Sciatic nerve (tissue), 2 donors: ENCODE measurements around the gene C3orf18. TPM values are rescaled to one million over a fixed set of nuclear protein-coding genes. Genes with fewer than 3 reads are reported as not detected.

ENCODE experiments used
- ATAC-seq: fragments of 200-7000 bp; cut with Tn5 transposase; one replicate; pipeline ENCODE4 v1.9.1; 2020; ENCODE audit warnings: mild to moderate bottlenecking, moderate library complexity
- DNase-seq: peaks from one replicate; pipeline ENCODE4 v3.0.0-alpha.2; 2020; ENCODE audit warnings: low spot score
- intact Hi-C: fragments of 100-400 bp; cut with DNase I; formaldehyde crosslinking; loops from one replicate; pipeline ENCODE4 v1.14.2; 2022
- total RNA-seq: library from RNA; stranded (reverse); fragmentation: NEBNext Ultra II Directional; extraction: Animal tissue kit (Norgen Biotek cat#: 25700); gene quantifications from one replicate; pipeline ENCODE4 v1.2.1, GENCODE V29; 2021
- donor health status: DM: no; HTN: no; CAD: no.
- donor health status: DM: no; HTN: no; CAD: no.

C3orf18 gene
- total RNA-seq, 1 donor from 2014 or later = 16.1 TPM

DNA sequence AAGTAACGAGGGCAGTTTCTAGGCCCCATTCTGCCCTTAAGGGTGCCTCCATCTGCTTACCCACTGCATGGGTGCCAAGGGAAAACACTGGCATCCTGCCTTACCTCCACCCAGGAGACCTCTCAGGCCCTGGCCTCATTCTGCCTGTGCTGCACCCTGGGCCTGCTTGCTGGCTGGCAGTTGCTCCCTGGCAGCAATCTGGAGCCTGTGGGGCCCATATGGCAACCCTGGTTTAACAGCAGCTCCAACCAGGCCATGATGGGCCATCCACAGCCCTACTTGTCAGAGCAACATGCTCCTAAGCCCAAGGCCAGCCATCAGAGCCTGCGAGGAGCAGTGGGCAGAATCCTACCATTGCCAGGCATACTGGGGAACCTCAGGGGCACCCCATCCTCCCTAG, 3.7 kb downstream of the C3orf18 start:
- intact Hi-C loops = no loop called here
- no peak for ATAC-seq
- no peak for DNase-seq

DNA sequence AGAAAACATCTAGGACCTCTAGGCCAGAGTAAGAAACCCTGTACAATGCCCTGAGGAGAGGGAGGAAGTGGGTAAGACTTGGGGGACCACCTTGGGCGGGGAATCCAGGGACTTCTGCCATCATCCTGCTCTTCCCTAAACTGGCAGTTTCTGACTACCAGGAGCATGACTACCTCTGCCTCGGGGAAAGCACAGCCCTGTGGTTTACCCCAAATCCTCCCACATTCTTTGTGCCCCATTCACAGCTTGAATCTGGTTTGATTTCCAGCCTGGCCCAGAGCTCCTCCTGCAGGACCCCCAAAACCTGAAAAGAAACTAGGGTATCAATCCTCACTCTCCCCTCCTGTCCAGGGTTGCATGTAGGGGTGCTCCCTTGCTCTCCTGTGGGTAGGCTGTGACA, 4.7 kb downstream of the C3orf18 start:
- DNase-seq (no peak), ATAC-seq (no peak)
- intact Hi-C loops = no loop called here

- no peak for ATAC-seq
- DNase-seq = no peak
- intact Hi-C loops = no loop called here
Observed at GRCh38 chr3:50559702-50560101, 7.8 kb downstream of the C3orf18 start.

GRCh38 chr3:50557915-50558314, 9.6 kb downstream of the C3orf18 start:
- no peak for ATAC-seq
- intact Hi-C loops = no loop called here
- DNase-seq = no peak

- no peak for ATAC-seq
Observed at GRCh38 chr3:50557106-50557505, 10.4 kb downstream of the C3orf18 start.

DNA sequence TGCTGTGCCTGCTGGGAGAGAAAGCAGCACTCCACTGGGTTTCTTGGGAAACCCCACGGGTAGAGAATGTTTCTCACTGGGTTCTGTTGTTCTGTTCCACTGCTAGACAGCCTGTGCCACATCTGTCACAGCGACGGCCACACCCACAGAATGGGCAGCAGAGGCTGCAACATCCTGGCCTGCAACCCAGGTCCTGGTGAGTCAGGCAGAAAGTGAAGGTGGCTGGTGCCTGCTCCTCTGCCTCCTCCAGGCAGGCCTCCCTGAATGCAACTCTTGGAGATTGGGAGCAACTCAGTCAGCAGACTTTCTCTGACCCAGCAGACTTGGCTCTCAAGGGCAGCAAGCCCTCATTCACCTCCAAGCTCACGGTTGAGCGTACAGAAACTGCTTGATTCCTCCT, 13.0 kb downstream of the C3orf18 start:
- intact Hi-C loops = no loop called here
- DNase-seq = no peak
- ATAC-seq = no peak

More at GRCh38 chr3:50557106-50557505, 10.4 kb downstream of the C3orf18 start:
- no peak for DNase-seq
- intact Hi-C loops = no loop called here

- ATAC-seq (no peak), DNase-seq (no peak)
- intact Hi-C loops = no loop called here
Observed at GRCh38 chr3:50552598-50552997, 14.9 kb downstream of the C3orf18 start.

- intact Hi-C loops = no loop called here
- DNase-seq (no peak), ATAC-seq (no peak)
Observed at GRCh38 chr3:50551681-50552435, 15.7 kb downstream of the C3orf18 start.

GRCh38 chr3:50551054-50551659, 16.4 kb downstream of the C3orf18 start:
- DNase-seq = no peak
- ATAC-seq = no peak
- intact Hi-C loops = no loop called here

- ATAC-seq = peak; percentile 44
- peak; percentile 76 for DNase-seq
- intact Hi-C loops = no loop called here
Observed at GRCh38 chr3:50550079-50550736, 17.3 kb downstream of the C3orf18 start.

- DNase-seq = no peak
- intact Hi-C loops = no loop called here
- ATAC-seq = no peak
Observed at GRCh38 chr3:50549226-50549625, 18.3 kb downstream of the C3orf18 start.

- intact Hi-C loops = no loop called here
- ATAC-seq = no peak
Observed at GRCh38 chr3:50545781-50546180, 21.8 kb downstream of the C3orf18 start.

DNA sequence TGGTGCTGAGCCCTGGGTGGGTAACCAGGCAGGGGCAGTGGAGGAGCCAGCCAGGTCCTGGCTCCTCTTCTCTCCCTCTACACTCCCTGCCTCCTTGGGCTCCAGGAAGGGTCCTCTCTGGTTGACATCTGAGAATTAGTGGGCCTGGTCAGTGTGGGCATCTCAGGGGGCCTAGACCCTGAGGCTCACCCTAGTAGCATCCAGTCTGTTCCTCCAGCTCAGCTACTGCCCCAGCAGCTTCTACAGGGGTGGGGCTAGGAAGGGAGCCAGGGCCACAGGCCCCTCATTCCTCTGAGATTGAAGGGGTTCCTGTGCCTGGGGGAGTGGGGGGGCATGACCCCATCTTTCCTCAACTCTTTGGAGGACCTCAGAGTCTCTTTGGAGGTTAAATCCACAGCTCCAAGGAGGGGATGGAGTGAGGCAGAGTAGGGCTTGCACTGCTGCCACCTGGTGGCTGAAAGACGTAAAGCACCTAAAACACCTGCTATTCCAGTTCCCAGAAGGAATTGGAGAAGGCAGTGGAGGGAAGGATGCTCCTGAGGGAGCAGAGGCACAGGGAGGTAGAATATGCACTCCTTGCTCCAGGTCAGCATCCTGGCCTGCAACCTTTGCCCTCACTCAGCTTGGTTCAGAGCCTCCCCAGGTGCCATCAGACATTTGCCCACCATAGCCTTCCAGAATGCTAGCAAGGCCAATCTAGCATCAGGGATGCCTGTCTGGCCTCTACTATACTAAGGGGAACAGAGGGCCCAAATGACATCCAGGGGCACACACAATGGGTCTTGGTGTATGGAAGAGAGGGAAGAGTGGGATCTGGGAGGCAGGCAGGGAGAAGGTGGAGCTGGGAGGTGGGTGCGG, 25.1 kb downstream of the C3orf18 start:
- peak; percentile 83 for ATAC-seq
- peak; percentile 84 for DNase-seq
- intact Hi-C loops = loop anchor here (5.0 kb wide), 2 partner anchors 105 to 195 kb away; partner anchors contain the start of gene ZMYND10

More at GRCh38 chr3:50545781-50546180, 21.8 kb downstream of the C3orf18 start:
- no peak for DNase-seq

DNA sequence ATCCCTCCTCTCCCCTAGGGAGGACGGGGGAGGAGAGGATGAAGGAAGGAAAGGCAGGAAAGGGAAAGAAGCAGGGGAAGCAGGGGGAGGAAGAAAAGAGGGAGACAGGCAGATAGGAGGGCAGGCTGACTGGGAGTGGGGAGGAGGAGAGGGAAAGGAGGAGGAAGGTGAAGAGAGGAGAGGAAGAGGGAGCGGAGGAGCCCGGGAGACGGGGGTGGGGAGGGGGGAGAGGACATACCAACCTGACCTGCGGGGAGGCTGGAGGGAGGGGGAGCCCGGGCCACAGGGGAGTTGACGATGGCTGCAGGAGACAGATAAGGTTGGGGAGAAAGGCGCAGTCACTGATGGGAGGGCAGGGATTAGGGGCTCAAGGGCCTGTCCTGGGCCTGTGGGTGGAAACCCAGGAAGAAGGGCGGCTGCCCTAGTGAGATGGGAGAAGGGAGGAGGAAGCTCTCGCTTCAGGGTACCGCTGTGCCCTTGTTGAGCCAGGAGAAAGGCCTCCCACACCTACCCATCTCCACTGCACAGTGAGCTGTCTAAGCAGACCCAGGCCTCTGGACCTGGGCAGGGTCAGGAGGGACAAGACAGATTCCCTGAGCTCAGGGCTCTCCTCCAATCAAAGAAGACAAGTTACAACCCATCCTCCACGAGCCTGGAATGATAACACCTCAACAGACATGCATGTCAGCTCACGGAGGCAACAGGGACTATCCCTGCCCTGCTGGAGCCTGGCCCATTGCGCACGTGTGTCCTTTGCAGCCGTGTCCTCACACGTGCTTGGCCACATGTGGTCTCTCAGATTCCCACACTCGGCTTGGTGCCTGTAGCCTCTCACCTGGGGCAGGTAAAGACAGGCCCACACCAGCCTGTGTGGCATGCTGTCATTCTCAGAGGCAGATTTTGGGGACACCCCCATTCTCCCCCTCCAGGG, 27.9 kb downstream of the C3orf18 start:
- ATAC-seq (no peak), DNase-seq (no peak)
- intact Hi-C loops = loop anchor here (5.0 kb wide), 2 partner anchors 102 to 192 kb away; partner anchors contain the start of gene ZMYND10

- intact Hi-C loops = no loop called here
- no peak for ATAC-seq
- no peak for DNase-seq
Observed at GRCh38 chr3:50537421-50538129, 30.0 kb downstream of the C3orf18 start.

DNA sequence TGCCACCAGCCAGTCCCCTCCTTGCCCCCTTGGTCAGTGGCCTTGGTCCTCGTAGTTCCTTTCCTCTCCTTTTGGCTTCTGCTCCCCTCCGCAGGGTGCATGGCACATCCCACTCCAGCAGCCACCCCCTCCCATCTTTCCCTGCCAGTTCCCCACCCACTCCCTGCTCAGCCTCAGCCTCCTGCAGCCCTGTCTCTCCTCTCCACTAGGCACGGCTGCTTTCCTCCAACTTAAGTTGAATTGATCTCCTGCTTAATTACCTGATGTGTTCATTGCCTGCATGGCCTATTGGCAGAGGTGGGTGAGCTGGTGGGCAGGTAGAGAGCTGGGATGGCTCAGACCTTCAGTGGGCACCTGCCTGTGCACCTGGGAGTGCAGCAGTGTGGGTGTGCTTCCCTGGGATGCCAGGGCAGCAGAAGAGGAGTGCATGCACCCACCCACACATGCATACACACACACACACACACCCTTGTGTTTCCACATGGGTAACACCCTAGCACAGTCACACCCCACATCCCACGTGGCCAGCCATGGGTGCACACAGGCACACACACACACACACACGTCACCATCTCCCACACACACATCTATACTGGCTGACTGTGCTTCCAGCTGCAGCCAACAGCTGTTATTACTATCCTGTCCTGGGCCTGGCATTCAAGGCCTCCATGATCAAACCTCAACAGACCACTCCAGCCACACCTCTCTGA, 30.9 kb downstream of the C3orf18 start:
- intact Hi-C loops = no loop called here
- ATAC-seq (no peak), DNase-seq (no peak)
